K562 (cell line): ENCODE measurements around the gene ST3GAL5. TPM values are rescaled to one million over a fixed set of nuclear protein-coding genes. Genes with fewer than 3 reads are reported as not detected.

Experiments used
- ATAC-seq: fragments of 200-7000 bp; cut with Tn5 transposase; 3 replicates; pipeline ENCODE4 v1.9.1; 2020; ENCODE audit warnings: moderate library complexity
- BruUV-seq: library from RNA; stranded (reverse); fragments of 400-500 nt; replicated peaks from 2 replicates; lab custom pipeline; 2021; lab: Mats Ljungman, UMichigan
- CTCF ChIA-PET: fragments of 300-600 bp; formaldehyde crosslinking; extraction: SDS; loops from one replicate; lab custom pipeline; 2021; ENCODE audit warnings: low intra/inter-chr PET ratio; lab: Yijun Ruan, JAX
- POLR2A ChIA-PET: fragments of 300-600, 350-650 bp; sonication (Branson Sonifier 250); formaldehyde crosslinking; extraction: SDS; loops from one replicate; lab custom pipeline; 2021; ENCODE audit warnings: antibody characterized with exemption, inconsistent platforms; lab: Yijun Ruan, JAX
- DNase-seq, 4 experiments: peaks; one replicate each; pipeline versions ENCODE4 v3.0.0 to v3.0.0-alpha.2; 2011 to 2018; ENCODE audit warnings: low spot score in 3 of 4, mixed read lengths in 3 of 4; ENCODE audit errors: extremely low read depth in 1 of 4
- FAIRE-seq: peaks from 2 replicates; lab custom pipeline; 2011; peaks lifted over from hg19 to GRCh38; lab: Jason Lieb, UNC
- H2AFZ ChIP-seq: 2 replicates; pipeline ENCODE4 v1.6.0; 2011; ENCODE audit warnings: low read depth, low read length, control low read depth, inconsistent platforms
- H3K27ac ChIP-seq: fragments of 200-600 bp; 3 replicates; pipeline ENCODE4 v1.8.0; 2011; ENCODE audit warnings: low read depth, mild to moderate bottlenecking, control low read depth, inconsistent platforms, low read length, moderate library complexity, mixed read lengths; ENCODE audit errors: extremely low read depth
- H3K27me3 ChIP-seq, 2 experiments: fragments of 300-600 bp in 1 of 2; 2 replicates in 1 of 2; 3 replicates in 1 of 2; pipeline versions ENCODE4 v1.6.0 to v1.8.0; 2011; ENCODE audit warnings: inconsistent platforms in 2 of 2, low read length in 2 of 2, mild to moderate bottlenecking in 1 of 2, mixed read lengths in 1 of 2, moderate library complexity in 1 of 2; ENCODE audit not compliant: control insufficient read depth in 2 of 2, insufficient read depth in 2 of 2
- H3K36me3 ChIP-seq: fragments of 300-600 bp; 3 replicates; pipeline ENCODE4 v1.8.0; 2011; ENCODE audit warnings: mild to moderate bottlenecking, low read length, inconsistent platforms; ENCODE audit not compliant: control insufficient read depth, insufficient read depth
- H3K4me1 ChIP-seq, 2 experiments: fragments of 200-600 bp in 1 of 2; replicated peaks in 1 of 2; 2 replicates in 1 of 2; 3 replicates in 1 of 2; pipeline versions ENCODE4 v1.5.1 to v1.8.0; 2011; ENCODE audit warnings: inconsistent platforms in 2 of 2, low read length in 2 of 2, mild to moderate bottlenecking in 1 of 2, mixed read lengths in 1 of 2, moderate library complexity in 1 of 2; ENCODE audit not compliant: control insufficient read depth in 2 of 2, insufficient read depth in 2 of 2
- H3K4me2 ChIP-seq: 2 replicates; pipeline ENCODE4 v1.6.1; 2011; ENCODE audit warnings: low read length, control low read depth, inconsistent platforms, mixed read lengths; ENCODE audit not compliant: insufficient read depth
- H3K4me3 ChIP-seq: fragments of 200-600 bp; sonication (generic), shearing (Covaris generic); 2 replicates; pipeline ENCODE4 v1.5.1; 2016; ENCODE audit warnings: control low read depth, inconsistent platforms
- H3K79me2 ChIP-seq: fragments of 200-600 bp; 3 replicates; pipeline ENCODE4 v1.8.0; 2011; ENCODE audit warnings: low read length, inconsistent platforms; ENCODE audit not compliant: control insufficient read depth, insufficient read depth
- H3K9ac ChIP-seq, 2 experiments: 2 replicates each; pipeline versions ENCODE4 v1.6.0 to v1.6.1; 2011; ENCODE audit warnings: low read depth in 2 of 2, low read length in 2 of 2, control low read depth in 1 of 2, inconsistent platforms in 1 of 2, mild to moderate bottlenecking in 1 of 2, mixed read lengths in 1 of 2; ENCODE audit not compliant: insufficient read depth in 1 of 2
- H3K9me1 ChIP-seq: one replicate; pipeline ENCODE4 v1.6.0; 2011; ENCODE audit warnings: inconsistent platforms, mild to moderate bottlenecking, low read length, moderate library complexity; ENCODE audit not compliant: control insufficient read depth, insufficient read depth
- H3K9me3 ChIP-seq: replicated peaks from 2 replicates; pipeline ENCODE4 v1.5.1; 2011; ENCODE audit warnings: low read depth, low read length, inconsistent platforms; ENCODE audit not compliant: control insufficient read depth, insufficient read depth
- H4K20me1 ChIP-seq: replicated peaks from 2 replicates; pipeline ENCODE4 v1.6.1; 2011; ENCODE audit warnings: low read length, inconsistent platforms, mixed read lengths; ENCODE audit not compliant: control insufficient read depth, insufficient read depth
- ATF4 ChIP-seq: fragments of 450-650 bp; formaldehyde crosslinking; IDR thresholded peaks from 2 replicates; pipeline ENCODE4 v1.4.0; 2022; ENCODE audit warnings: mild to moderate bottlenecking, moderate library complexity
- E2F8 ChIP-seq: fragments of 450-650 bp; IDR thresholded peaks from 2 replicates; pipeline ENCODE4 v1.7.1; 2018; ENCODE audit warnings: mild to moderate bottlenecking, low read depth; ENCODE audit not compliant: partially characterized antibody
- FOXO4 ChIP-seq: fragments of 450-650 bp; formaldehyde crosslinking; IDR thresholded peaks from 2 replicates; pipeline ENCODE4 v1.4.0; 2020; ENCODE audit warnings: mild to moderate bottlenecking, moderate library complexity
- FOXP1 ChIP-seq: sonication (generic); formaldehyde crosslinking; IDR thresholded peaks from 2 replicates; pipeline ENCODE4 v1.8.0; 2022; ENCODE audit warnings: mild to moderate bottlenecking, missing genetic modification reagents
- KLF6 ChIP-seq: fragments of 250-450 bp; sonication (Bioruptor Pico); IDR thresholded peaks from 2 replicates; pipeline ENCODE4 v1.4.0; 2020; ENCODE audit warnings: mild to moderate bottlenecking, moderate library complexity, borderline replicate concordance
- PREB ChIP-seq: sonication (generic); formaldehyde crosslinking; IDR thresholded peaks from 2 replicates; pipeline ENCODE4 v1.8.1; 2023; ENCODE audit warnings: mild to moderate bottlenecking, missing genetic modification reagents
- RBM39 ChIP-seq: fragments of 200-400 bp; formaldehyde crosslinking; optimal IDR thresholded peaks from 2 replicates; pipeline ENCODE3; 2018; ENCODE audit warnings: low read depth, low read length
- ZNF766 ChIP-seq: fragments of 200-800 bp; sonication (Bioruptor generic); conservative IDR thresholded peaks from 2 replicates; pipeline ENCODE4 v1.6.1; 2016; ENCODE audit warnings: missing genetic modification characterization, missing compliant biosample characterization
- WGBS: fragments of 100-300 bp; shearing (Covaris generic); methylation state at CpG from one replicate; pipeline ENCODE4 v1.1.6; 2016; ENCODE audit warnings: low coverage, mixed read lengths; ENCODE audit not compliant: insufficient coverage; ENCODE audit errors: missing lambda C conversion rate; 5-methylcytosine and 5-hydroxymethylcytosine counted together
- in situ Hi-C: fragments of 300-500 bp; cut with MboI; formaldehyde crosslinking; loops from 4 replicates; pipeline ENCODE4 v1.15.0; 2018; ENCODE audit warnings: inconsistent platforms, mixed read lengths
- intact Hi-C: fragments of 100-400 bp; cut with micrococcal nuclease; formaldehyde crosslinking; loops from 2 replicates; pipeline ENCODE4 v1.14.2; 2022
- polyA plus RNA-seq, 8 experiments: library from polyadenylated mRNA; depleted of rRNA in 4 of 8; stranded (reverse) in 5 of 8; unstranded in 3 of 8; fragments of >200 nt; fragmentation: Nextera tagmentation in 2 of 8; fragmentation: Illumina TruSeq in 1 of 8; extraction: Ambion mirVana in 2 of 8; extraction: Trizol in 1 of 8; gene quantifications; 2 replicates each; pipeline versions ENCODE4 v1.2.1 to v1.2.3, GENCODE V29; 2011 to 2014; ENCODE audit warnings: inconsistent platforms in 1 of 8, missing spikeins in 1 of 8
- total RNA-seq, 7 experiments: library from RNA; depleted of rRNA in 6 of 7; stranded (reverse); fragments of >200 nt in 6 of 7; fragmentation: Illumina TruSeq in 2 of 7; extraction: Trizol in 2 of 7; gene quantifications; 2 replicates each; pipeline versions ENCODE4 v1.2.1 to v1.2.3, GENCODE V29; 2011 to 2021; ENCODE audit warnings: low replicate concordance in 1 of 7

Gene ST3GAL5
- total and polyA plus RNA-seq, 9 of the 15 experiments (the other 6 are each of a cell fraction or from before 2014, with no cell fraction given) = 1.6 to 10.0 (median 4.2) TPM

DNA sequence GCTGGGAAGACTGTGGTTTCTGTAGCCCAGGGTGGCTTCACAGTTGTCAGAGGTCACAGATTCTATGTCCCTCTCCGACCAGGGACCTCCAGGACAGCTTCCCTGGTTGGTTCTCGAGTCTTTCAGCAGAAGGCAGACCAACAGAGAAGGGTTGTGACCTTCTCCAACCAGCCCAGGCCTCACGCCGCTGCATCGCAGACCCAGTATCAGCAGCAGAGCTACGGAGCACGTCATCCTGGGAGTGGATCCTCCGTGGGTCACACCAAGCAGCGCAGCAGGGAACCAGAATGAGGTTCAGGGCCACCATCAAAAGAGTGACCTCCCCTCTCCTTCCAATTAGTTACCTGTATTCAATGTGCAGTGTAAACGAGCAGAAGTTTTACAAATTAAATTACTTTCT is 49.3 kb downstream of the ST3GAL5 start:
- FAIRE-seq = no peak
- WGBS = 34% methylated on average over 10 of the region's 10 CpGs
- CTCF ChIA-PET = no interaction called here

GRCh38 chr2:85838641-85839040 is 50.1 kb downstream of the ST3GAL5 start:
- Histone ChIP-seq H3K36me3 (no peaks in the 10 kb centered on the region), H3K9me3 (no peaks in the 10 kb centered on the region), H3K4me2 (no peak overlapping the region), H4K20me1 (no peaks in the 10 kb centered on the region), H3K27ac (no peak overlapping the region), H3K79me2 (no peaks in the 10 kb centered on the region), H3K27me3 (no peaks in the 10 kb centered on the region), H3K4me1 (peaks cover 3 to 9% of the 10 kb centered on the region in 2 experiments; a peak in 3 of 5 replicates), H2AFZ (no peak overlapping the region), H3K9ac (no peak overlapping the region), H3K9me1 (no peaks in the 10 kb centered on the region), H3K4me3 (no peak overlapping the region)
- in situ Hi-C loops (no loop called here), intact Hi-C loops (loop anchor here (5.0 kb wide), 1 partner anchor 544 kb away; no protein-coding TSS in a partner anchor)
- FAIRE-seq = no peak
- ChIA-PET POLR2A (interaction anchor here (1.1 to 1.2 kb wide), 2 partner anchors 11 to 184 kb away, joined by 3 to 4 read pairs; no protein-coding TSS in a partner anchor), CTCF (no interaction called here)
- no TSS peak for BruUV-seq
- DNase-seq = no peak
- WGBS = 44% methylated on average over 6 of the region's 6 CpGs
- ATAC-seq = peak; percentile 25
- TF ChIP-seq E2F8 (no peak), ATF4 (CRISPR knock-in tag) (no peak), FOXP1 (CRISPR knock-in tag) (no peak), PREB (no peak), KLF6 (no peak), FOXO4 (CRISPR knock-in tag) (no peak), ZNF766 (CRISPR knock-in tag) (no peak)

More for the DNA sequence above, 49.3 kb downstream of the ST3GAL5 start:
- POLR2A ChIA-PET = interaction anchor here (0.7 kb wide), 1 partner anchor 9 kb away, joined by 3 read pairs; no protein-coding TSS in a partner anchor
- Histone ChIP-seq H3K79me2 (no peaks in the 10 kb centered on the region), H3K4me2 (no peak overlapping the region), H3K27ac (no peak overlapping the region), H3K9me3 (no peaks in the 10 kb centered on the region), H3K27me3 (no peaks in the 10 kb centered on the region), H4K20me1 (no peaks in the 10 kb centered on the region), H3K36me3 (peaks cover 2% of the 10 kb centered on the region; the same call in 1 of the 3 replicates), H3K4me1 (peaks cover 3 to 9% of the 10 kb centered on the region in 2 experiments; a peak in 3 of 5 replicates), H3K9ac (peak overlapping the region in 1 of 2 experiments; percentile 54; a peak in 1 of 4 replicates), H3K9me1 (no peaks in the 10 kb centered on the region), H2AFZ (no peak overlapping the region), H3K4me3 (no peak overlapping the region)
- DNase-seq (no peak), ATAC-seq (peak; percentile 52)
- in situ Hi-C loops (no loop called here), intact Hi-C loops (loop anchor here (5.0 kb wide), 1 partner anchor 543 kb away; no protein-coding TSS in a partner anchor)
- TF ChIP-seq RBM39 = no peak
- BruUV-seq = no TSS peak
